ENCODE results near the gene ZNF142.

ZNF142 gene

DNA sequence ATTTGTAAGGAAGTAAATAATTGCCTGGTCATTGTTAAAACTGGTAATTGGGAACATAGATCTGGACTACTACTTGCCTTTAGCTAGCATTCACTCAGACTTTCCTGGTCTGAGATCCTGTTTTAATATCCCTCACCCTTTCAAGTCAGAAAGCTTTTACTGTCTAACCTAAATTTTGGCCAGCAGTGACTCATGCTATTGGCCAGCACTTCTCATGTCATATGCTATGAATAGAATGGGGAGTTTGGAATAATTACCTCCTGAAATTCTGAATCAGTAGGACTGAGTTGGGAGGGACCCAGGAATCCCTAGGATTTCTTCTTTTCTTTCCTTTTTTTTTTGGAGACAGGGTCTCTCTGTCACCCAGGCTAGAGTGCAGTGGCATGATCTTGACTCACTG, 31.8 kb upstream of the ZNF142 start:
- TF ChIP-seq, protein P1, sequence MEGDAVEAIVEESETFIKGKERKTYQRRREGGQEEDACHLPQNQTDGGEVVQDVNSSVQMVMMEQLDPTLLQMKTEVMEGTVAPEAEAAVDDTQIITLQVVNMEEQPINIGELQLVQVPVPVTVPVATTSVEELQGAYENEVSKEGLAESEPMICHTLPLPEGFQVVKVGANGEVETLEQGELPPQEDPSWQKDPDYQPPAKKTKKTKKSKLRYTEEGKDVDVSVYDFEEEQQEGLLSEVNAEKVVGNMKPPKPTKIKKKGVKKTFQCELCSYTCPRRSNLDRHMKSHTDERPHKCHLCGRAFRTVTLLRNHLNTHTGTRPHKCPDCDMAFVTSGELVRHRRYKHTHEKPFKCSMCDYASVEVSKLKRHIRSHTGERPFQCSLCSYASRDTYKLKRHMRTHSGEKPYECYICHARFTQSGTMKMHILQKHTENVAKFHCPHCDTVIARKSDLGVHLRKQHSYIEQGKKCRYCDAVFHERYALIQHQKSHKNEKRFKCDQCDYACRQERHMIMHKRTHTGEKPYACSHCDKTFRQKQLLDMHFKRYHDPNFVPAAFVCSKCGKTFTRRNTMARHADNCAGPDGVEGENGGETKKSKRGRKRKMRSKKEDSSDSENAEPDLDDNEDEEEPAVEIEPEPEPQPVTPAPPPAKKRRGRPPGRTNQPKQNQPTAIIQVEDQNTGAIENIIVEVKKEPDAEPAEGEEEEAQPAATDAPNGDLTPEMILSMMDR (IDR thresholded peaks at IDR 0.05): no peak

DNA sequence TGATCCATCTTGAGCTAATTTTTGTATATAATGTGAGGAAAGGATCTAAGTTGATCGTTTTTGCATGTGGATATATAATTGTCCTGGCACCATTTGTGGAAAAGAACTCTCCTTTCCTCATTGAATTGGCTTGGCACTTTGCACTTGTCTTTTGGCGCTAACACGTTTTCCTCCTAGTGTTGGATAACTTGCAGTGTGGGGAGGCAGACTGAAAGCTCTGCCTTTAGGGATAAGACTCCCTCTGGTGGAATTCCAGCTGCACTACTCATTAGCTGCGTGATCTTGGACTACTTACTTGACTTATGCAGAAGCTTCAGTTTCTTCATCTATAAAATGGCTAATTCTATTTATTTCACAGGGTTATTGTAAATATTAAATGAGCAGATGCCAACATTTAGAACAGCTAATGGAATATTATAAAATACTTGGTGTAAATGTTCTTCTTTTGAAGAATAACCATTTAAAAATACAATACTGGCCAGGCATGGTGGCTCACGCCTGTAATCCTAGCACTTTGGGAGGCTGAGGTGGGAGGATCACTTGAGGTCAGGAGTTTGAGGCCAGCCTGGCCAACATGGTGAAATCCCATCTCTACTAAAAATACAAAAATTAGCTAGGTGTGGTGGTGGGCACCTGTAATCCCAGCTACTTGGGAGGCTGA, 28.1 kb upstream of the ZNF142 start:
- TF ChIP-seq, protein P1 (IDR thresholded peaks at IDR 0.05): peak; percentile 85

DNA sequence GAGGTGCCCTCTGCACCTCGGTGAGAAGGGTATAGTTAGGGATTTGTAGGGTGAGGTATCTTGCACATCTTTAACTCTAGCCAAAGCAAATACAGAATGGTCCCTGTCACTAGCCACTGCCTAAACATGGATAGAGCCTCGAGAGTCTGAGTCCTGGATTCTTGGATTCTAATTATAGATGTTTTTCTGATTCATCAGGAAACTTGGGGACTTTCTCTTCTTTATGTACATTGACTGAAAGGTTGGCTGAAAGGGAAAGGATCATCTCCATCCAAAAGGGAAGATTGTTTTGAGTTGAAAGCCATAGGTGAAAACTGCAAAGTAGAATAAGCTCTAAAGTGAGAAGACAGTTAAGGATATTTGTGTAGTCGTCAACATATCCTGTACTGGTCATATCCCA, 20.6 kb upstream of the ZNF142 start:
- TF ChIP-seq, protein P1 (IDR thresholded peaks at IDR 0.05): no peak

- TF ChIP-seq, protein P1 (IDR thresholded peaks at IDR 0.05): no peak
Observed at GRCh38 chr2:218679119-218679518, 19.7 kb upstream of the ZNF142 start.

DNA sequence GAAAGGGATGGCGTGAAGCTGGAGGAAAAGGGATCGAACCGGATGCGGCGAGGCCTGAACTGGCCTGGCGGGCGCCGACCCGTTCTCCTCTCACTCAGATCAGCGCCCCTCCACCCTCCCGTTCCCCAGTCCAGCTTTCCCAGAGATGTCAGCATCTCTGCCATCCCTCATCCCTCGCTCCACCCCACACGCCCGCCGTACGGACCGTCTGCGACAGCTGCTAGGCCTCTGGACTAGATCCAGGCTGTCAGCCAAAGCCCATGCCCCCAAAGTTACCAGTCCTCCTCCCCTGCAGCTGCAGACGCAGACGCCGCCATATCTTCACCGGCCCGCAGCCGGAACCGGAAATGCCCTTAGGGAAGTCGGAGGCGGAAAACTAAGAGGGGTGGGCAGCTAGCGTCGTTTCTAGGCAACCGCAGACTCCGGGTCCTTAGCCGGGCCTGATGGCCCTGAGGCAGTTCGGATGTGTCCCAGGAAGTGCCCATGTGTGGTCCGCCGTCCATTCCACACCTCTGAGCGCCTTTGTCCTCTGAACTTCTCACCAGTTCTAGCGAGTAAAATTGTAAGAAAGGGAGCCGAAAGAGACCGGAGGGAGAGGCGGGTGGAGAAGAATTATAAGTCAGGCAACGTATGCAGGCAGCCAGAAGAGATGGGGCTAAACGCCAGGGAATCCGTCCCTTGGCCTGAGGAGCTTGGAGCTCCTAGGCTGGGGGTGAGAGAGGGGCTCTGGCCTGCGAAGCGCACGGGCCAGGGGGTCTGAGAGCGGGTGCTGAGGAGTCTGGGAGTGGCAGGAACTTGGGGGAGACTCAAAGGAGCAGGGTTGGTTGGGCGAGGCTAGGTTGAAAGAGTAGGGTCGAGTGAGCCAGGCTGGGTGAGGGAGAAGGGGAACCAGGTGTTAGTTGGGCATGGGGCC, 12.5 kb upstream of the ZNF142 start, which contains the start of the genes RNF25 and STK36:
Gene RNF25, minus strand, starts transcription at position 349 of the 913 bp plus-strand sequence. Its CDS starts 32 bp downstream, at position 317.
Gene STK36, plus strand, starts transcription at position 433 of the 913 bp plus-strand sequence. CDS start 744 bp downstream, outside the sequence.
- TF ChIP-seq, protein P1 (IDR thresholded peaks at IDR 0.05): no peak

DNA sequence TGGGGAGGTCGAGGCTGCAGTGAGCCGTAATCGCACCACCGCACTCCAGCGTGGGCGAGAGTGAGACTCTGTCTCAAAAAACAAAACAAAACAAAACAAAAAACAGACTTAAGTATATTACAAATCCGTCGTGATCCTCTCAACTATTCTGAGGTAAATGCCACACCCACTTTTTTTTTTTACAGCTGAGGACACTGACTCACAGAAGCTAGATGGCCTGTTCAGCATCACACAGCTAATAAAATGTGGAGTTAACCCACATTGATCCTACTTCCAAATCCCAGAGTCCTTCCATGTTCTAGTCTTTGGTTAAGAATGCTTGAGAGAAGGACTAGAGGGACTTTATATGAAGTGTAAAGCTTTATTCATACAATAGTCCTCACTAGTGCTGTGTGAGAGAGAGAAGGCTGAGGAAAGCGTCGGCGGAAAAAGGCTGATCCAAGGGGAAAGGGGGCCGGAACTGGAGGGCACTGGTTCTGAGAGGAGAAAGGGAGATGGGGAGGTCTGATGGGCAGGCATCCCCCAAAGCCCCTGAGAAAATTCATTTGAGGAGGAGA, 11.8 kb upstream of the ZNF142 start:
- TF ChIP-seq, protein P1 (IDR thresholded peaks at IDR 0.05): no peak

GRCh38 chr2:218664653-218665052, 5.2 kb upstream of the ZNF142 start:
- TF ChIP-seq, protein P1 (IDR thresholded peaks at IDR 0.05): no peak

Measured in LNCAP (cell line).